Spleen (tissue), 7 donors: ENCODE results near the gene SRGAP1.

Experiments
- CTCF ChIP-seq, 11 experiments: fragments of 200-600 bp in 7 of 11; fragments of 450-650 bp in 4 of 11; sonication (generic) in 4 of 11; IDR thresholded peaks in 8 of 11; conservative IDR thresholded peaks in 3 of 11; 1 replicate in 7 of 11; 2 replicates in 4 of 11; pipeline versions ENCODE4 v1.4.0 to v1.8.0; 2016 to 2021; ENCODE audit warnings: antibody characterized with exemption in 11 of 11, inconsistent platforms in 4 of 11, mild to moderate bottlenecking in 1 of 11
- POLR2A ChIP-seq, 3 donors: fragments of 450-650 bp; IDR thresholded peaks; one replicate each; pipeline ENCODE4 v1.5.1; 2017; ENCODE audit warnings: antibody characterized with exemption in 3 of 3, mild to moderate bottlenecking in 1 of 3
- POLR2AphosphoS5 ChIP-seq, 3 donors: sonication (generic); formaldehyde crosslinking; IDR thresholded peaks; one replicate each; pipeline ENCODE4 v1.5.1; 2017; ENCODE audit warnings: antibody characterized with exemption in 3 of 3
- donor health status: DM: no; HTN: no; CAD: no; lungs with moderate emphysema.
- donor health status: DM: no; HTN: no; CAD: no.
- donor health status: DM: no; HTN: no; CAD: no.

GRCh38 chr12:63907561-63907960, 63.1 kb downstream of the SRGAP1 start:
- no peak for TF ChIP-seq POLR2A (IDR thresholded peaks at IDR 0.05)
- TF ChIP-seq CTCF (IDR thresholded peaks at IDR 0.05 in 8 of 11, conservative IDR thresholded peaks at IDR 0.05 in 3 of 11): no peak
- no peak for TF ChIP-seq POLR2AphosphoS5 (IDR thresholded peaks at IDR 0.05)
